ENCODE results near the gene PLEKHS1. TPM values are rescaled to one million over a fixed set of nuclear protein-coding genes. Genes with fewer than 3 reads are reported as not detected.

The PLEKHS1 gene
- total RNA-seq, 1 donor from 2014 or later, result not detected

DNA sequence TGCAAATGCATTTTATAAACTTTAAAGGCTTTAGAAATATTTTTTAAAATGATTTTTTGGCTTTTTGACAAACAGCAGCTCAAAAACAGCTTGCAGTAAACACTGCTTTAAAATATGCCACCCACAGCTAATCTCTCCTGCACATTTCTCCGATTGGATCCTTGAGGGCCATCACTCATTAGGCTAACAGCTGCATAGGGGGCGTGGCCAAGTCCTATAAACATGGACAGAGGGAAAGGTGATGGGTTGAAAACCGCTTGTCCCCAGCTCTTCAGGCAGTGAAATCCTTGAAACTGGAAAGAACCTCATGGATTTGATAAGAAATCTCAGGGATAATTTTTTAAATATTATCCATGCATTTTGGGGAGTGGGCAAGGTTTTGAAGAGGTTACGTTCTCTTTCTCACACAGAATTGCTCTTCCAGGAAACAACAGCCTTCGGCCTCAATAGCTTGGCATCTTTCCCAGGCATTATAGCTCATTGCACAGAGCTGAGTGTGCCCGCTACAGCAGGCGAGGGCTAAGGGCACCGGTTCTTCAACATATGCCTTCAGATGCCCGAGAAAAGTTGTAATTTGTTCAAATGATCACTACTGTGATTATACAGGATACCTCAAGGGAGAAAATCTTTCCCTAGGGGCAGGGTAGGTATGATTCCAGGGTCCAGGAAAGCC is 1.7 kb downstream of the PLEKHS1 start:
- no peak for DNase-seq (ENCODE audit: low read depth, low spot score)
- TF ChIP-seq, protein P1, sequence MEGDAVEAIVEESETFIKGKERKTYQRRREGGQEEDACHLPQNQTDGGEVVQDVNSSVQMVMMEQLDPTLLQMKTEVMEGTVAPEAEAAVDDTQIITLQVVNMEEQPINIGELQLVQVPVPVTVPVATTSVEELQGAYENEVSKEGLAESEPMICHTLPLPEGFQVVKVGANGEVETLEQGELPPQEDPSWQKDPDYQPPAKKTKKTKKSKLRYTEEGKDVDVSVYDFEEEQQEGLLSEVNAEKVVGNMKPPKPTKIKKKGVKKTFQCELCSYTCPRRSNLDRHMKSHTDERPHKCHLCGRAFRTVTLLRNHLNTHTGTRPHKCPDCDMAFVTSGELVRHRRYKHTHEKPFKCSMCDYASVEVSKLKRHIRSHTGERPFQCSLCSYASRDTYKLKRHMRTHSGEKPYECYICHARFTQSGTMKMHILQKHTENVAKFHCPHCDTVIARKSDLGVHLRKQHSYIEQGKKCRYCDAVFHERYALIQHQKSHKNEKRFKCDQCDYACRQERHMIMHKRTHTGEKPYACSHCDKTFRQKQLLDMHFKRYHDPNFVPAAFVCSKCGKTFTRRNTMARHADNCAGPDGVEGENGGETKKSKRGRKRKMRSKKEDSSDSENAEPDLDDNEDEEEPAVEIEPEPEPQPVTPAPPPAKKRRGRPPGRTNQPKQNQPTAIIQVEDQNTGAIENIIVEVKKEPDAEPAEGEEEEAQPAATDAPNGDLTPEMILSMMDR (conservative IDR thresholded peaks at IDR 0.05), result no peak
- no peaks in the 10 kb centered on the region for H3K36me3 Mint-ChIP-seq (ENCODE audit: low read depth)
- no peaks in the 10 kb centered on the region for H3K4me1 Mint-ChIP-seq
- H3K9me3 Mint-ChIP-seq, result no peaks in the 10 kb centered on the region
- no peak overlapping the region for H3K4me3 Mint-ChIP-seq
- H3K27ac Mint-ChIP-seq (ENCODE audit: unreplicated experiment), result no peak overlapping the region
- H3K27me3 Mint-ChIP-seq (ENCODE audit: low read depth), result no peaks in the 10 kb centered on the region

DNA sequence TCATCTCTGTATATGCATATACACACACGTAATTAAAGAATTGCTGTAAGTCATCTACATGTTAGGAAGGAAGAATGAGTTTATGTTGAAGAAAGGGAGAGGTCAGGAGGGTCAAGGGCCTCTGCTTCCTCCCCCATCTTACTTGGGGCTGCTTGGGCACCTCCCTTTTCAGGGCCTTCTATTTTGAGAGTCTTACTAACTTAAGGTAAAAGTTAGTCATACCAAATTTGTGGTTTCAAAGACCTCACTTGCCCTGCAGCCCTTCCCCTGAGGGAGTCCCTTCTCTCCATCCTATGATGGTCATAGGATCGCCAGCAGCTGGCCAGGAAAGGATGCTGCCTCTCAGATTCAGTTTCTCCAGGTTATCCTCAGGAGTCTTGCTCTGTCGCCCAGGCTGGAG is 2.6 kb downstream of the PLEKHS1 start:
- TF ChIP-seq, protein P1 (conservative IDR thresholded peaks at IDR 0.05), result no peak
- no peak overlapping the region for H3K27ac Mint-ChIP-seq (ENCODE audit: unreplicated experiment)
- no peak overlapping the region for H3K4me3 Mint-ChIP-seq
- no peaks in the 10 kb centered on the region for H3K36me3 Mint-ChIP-seq (ENCODE audit: low read depth)
- no peak for DNase-seq (ENCODE audit: low read depth, low spot score)
- no peaks in the 10 kb centered on the region for H3K9me3 Mint-ChIP-seq
- H3K4me1 Mint-ChIP-seq, result no peaks in the 10 kb centered on the region
- no peaks in the 10 kb centered on the region for H3K27me3 Mint-ChIP-seq (ENCODE audit: low read depth)

DNA sequence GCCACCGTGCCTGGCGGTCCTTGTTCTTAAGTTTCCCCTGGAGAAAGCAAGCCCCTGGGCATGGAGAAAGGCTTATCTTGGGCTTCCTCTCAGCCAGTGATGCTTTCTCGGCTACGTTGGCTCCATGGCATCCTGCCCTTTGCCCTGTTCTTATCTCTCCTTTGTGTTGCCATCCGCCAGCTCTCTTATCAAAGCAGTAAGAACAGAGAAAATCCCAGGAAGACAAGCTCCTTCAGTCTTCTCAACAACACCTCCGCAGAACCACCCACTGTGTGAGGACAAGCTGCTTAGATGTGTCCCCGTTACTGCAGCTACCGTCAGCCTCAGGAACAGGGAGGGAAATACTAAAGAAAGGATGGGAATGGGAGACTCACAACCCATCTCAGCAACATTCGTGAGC is 3.3 kb downstream of the PLEKHS1 start:
- Mint-ChIP-seq H3K4me1 (no peaks in the 10 kb centered on the region), H3K9me3 (no peaks in the 10 kb centered on the region), H3K27me3 (ENCODE audit: low read depth) (no peaks in the 10 kb centered on the region), H3K36me3 (ENCODE audit: low read depth) (no peaks in the 10 kb centered on the region), H3K4me3 (no peak overlapping the region), H3K27ac (ENCODE audit: unreplicated experiment) (no peak overlapping the region)
- TF ChIP-seq, protein P1 (conservative IDR thresholded peaks at IDR 0.05), result no peak
- DNase-seq (ENCODE audit: low read depth, low spot score), result no peak

DNA sequence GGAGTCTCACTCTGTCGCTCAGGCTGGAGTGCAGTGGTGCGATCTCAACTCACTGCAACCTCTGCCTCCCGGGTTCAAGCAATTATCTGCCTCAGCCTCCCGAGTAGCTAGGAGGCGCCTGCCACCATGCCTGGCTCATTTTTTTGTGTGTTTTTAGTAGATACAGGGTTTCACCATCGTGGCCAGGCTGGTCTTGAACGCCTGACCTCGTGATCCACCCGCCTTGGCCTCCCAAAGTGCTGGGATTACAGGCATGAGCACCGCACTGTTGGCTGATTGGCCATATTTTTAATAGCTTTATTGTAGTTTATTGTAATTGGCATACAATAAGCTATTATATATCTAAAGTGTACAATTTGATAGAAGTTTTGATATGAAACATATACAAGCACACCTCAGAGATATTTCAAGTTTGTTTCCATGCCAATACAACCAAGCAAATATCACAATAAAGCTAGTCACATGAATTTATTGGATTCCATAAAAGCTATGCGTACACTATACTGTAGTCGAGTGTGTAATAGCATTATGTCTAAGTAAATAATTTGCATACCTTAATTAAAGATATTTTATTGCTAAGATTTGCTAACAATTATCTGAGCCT is 5.6 kb downstream of the PLEKHS1 start:
- no peak for DNase-seq (ENCODE audit: low read depth, low spot score)
- no peaks in the 10 kb centered on the region for H3K36me3 Mint-ChIP-seq (ENCODE audit: low read depth)
- no peak overlapping the region for H3K4me3 Mint-ChIP-seq
- TF ChIP-seq, protein P1 (conservative IDR thresholded peaks at IDR 0.05), result no peak
- no peaks in the 10 kb centered on the region for H3K27me3 Mint-ChIP-seq (ENCODE audit: low read depth)
- H3K9me3 Mint-ChIP-seq, result no peaks in the 10 kb centered on the region
- H3K27ac Mint-ChIP-seq (ENCODE audit: unreplicated experiment), result no peak overlapping the region
- no peaks in the 10 kb centered on the region for H3K4me1 Mint-ChIP-seq

DNA sequence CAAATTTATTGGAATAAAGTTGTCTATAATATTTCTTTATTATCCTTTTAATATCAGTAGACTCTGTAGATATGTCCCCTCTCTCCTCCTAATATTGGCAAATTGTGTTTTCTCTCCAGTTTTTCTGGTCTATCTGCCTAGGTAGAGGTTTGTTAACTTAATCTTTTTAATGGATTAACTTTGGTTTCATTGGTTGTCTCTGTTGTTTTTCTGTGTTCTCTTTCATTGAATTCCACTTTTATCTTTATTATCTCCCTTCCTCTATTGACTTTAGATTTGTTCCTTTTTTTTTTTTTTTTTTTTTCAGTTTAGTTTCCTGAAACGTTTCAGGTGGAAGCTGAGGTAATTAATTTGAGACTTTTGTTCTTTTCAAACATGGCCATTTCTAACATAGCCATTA is 10.6 kb downstream of the PLEKHS1 start:
- DNase-seq (ENCODE audit: low read depth, low spot score), result no peak
- Mint-ChIP-seq H3K9me3 (peaks cover 2% of the 10 kb centered on the region), H3K4me3 (no peak overlapping the region), H3K36me3 (ENCODE audit: low read depth) (no peaks in the 10 kb centered on the region), H3K4me1 (no peaks in the 10 kb centered on the region), H3K27ac (ENCODE audit: unreplicated experiment) (no peak overlapping the region), H3K27me3 (ENCODE audit: low read depth) (no peaks in the 10 kb centered on the region)
- TF ChIP-seq, protein P1 (conservative IDR thresholded peaks at IDR 0.05), result no peak
